Measurements from ENCODE around the gene RGS11. TPM values are rescaled to one million over a fixed set of nuclear protein-coding genes. Genes with fewer than 3 reads are reported as not detected.

The RGS11 gene
- polyA plus RNA-seq, 1 donor (not counting 4 experiments of a cell fraction or from before 2014, with no cell fraction given), result not detected

DNA sequence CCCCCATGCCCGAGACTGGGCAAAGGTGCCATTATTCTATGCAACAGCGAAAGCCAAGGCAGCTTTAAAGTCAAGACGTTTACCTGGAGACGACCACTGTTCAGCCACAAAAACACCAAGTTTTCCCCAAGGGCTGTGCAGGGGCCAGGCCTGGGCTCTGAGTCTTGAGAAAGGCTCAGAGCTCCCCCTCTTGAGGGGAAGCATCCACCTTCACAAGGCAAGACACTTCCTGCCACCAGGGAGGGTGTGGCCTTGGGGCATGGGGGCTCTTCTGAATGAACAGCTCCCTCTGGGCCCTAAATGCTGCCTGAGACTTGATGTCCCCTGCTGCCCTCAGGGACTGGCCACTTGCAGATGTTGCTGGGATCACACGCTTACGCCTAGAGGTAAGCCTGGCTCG is 33.7 kb upstream of the RGS11 start:
- H3K36me3 ChIP-seq (ENCODE audit: control insufficient read depth in 2 of 2, extremely low read depth in 1 of 2, insufficient read depth in 2 of 2, low read length in 2 of 2), result peaks cover 35 to 37% of the 10 kb centered on the region in 2 experiments
- dilution Hi-C loops (cut with MboI; ENCODE audit: extremely low pct_ligation_motif_present, low sequenced_read_pairs), result no loop called here

DNA sequence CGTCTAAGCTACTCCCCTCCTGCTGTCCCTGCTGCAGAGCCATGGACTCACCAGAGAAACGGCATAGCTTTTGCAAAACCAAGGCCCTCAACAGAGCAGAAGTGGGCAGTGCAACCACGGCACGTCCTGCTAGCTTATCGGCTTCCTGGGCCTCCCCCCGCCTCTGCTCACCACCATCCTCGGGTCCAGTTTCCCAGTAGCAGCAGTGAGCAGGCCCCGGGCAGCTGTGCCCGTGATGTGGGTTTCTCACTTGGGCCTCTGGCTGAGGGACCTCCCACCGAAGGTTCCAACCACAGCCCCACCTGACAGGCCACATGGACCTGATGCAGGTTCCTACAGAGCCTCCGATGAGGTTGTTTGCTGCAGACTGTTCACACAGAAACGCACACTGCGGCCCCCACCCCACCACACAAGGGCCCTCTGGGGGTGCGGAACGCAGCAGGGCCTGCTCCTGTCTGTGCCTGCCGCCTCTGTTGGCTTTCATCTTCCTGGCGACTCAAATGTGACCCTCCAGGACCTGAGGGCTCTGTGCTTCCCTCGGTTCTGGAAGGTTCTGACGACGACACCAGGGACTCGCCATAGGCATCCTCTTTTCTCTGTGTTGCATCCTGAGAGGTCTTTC is 32.1 kb upstream of the RGS11 start:
- no peak overlapping the region for H3K27ac ChIP-seq (ENCODE audit: control insufficient read depth, insufficient read depth, low read length)
- no peak for DNase-seq (ENCODE audit: low read depth, low spot score)
- no peak overlapping the region for H3K4me2 ChIP-seq (ENCODE audit: control insufficient read depth, extremely low read depth, insufficient read depth, low read depth, low read length)
- H4K20me1 ChIP-seq (ENCODE audit: control insufficient read depth, extremely low read depth, insufficient read depth, low read length), result peaks cover 3% of the 10 kb centered on the region
- H3K9ac ChIP-seq (ENCODE audit: control insufficient read depth, extremely low read depth, insufficient read depth, low read length), result no peak overlapping the region
- TF ChIP-seq, protein P1, sequence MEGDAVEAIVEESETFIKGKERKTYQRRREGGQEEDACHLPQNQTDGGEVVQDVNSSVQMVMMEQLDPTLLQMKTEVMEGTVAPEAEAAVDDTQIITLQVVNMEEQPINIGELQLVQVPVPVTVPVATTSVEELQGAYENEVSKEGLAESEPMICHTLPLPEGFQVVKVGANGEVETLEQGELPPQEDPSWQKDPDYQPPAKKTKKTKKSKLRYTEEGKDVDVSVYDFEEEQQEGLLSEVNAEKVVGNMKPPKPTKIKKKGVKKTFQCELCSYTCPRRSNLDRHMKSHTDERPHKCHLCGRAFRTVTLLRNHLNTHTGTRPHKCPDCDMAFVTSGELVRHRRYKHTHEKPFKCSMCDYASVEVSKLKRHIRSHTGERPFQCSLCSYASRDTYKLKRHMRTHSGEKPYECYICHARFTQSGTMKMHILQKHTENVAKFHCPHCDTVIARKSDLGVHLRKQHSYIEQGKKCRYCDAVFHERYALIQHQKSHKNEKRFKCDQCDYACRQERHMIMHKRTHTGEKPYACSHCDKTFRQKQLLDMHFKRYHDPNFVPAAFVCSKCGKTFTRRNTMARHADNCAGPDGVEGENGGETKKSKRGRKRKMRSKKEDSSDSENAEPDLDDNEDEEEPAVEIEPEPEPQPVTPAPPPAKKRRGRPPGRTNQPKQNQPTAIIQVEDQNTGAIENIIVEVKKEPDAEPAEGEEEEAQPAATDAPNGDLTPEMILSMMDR (optimal IDR thresholded peaks at IDR 0.05 in 1 of 3, IDR thresholded peaks at IDR 0.05 in 1 of 3, conservative IDR thresholded peaks at IDR 0.05 in 1 of 3; ENCODE audit: extremely low read depth in 1 of 3, insufficient read depth in 2 of 3, low read length in 3 of 3), result no peak
- TF ChIP-seq EZH2 (IDR thresholded peaks at IDR 0.05; ENCODE audit: low read length), result no peak
- H3K4me3 ChIP-seq (ENCODE audit: control insufficient read depth in 2 of 3, extremely low read depth in 1 of 3, insufficient read depth in 2 of 3, low read depth in 1 of 3, low read length in 3 of 3), result no peak overlapping the region
- FAIRE-seq, result no peak
- no peaks in the 10 kb centered on the region for H3K27me3 ChIP-seq (ENCODE audit: control insufficient read depth, extremely low read depth, insufficient read depth, low read length)
- H3K4me1 ChIP-seq (ENCODE audit: control insufficient read depth, extremely low read depth, insufficient read depth, low read length), result peaks cover 10% of the 10 kb centered on the region
- dilution Hi-C loops (cut with MboI; ENCODE audit: extremely low pct_ligation_motif_present, low sequenced_read_pairs), result no loop called here
- H3K9me3 ChIP-seq (ENCODE audit: control insufficient read depth, low read depth, low read length), result no peaks in the 10 kb centered on the region
- H2AFZ ChIP-seq (ENCODE audit: control insufficient read depth, low read length), result no peak overlapping the region
- H3K9me1 ChIP-seq (ENCODE audit: control insufficient read depth, extremely low read depth, insufficient read depth, low read length), result no peaks in the 10 kb centered on the region
- H3K36me3 ChIP-seq (ENCODE audit: control insufficient read depth in 2 of 2, extremely low read depth in 1 of 2, insufficient read depth in 2 of 2, low read length in 2 of 2), result peaks cover 25 to 35% of the 10 kb centered on the region in 2 experiments
- H3K79me2 ChIP-seq (ENCODE audit: control insufficient read depth, insufficient read depth, low read length), result peaks cover 14% of the 10 kb centered on the region

More for the DNA sequence above, 33.7 kb upstream of the RGS11 start:
- H3K4me1 ChIP-seq (ENCODE audit: control insufficient read depth, extremely low read depth, insufficient read depth, low read length), result peaks cover 10% of the 10 kb centered on the region
- H3K9ac ChIP-seq (ENCODE audit: control insufficient read depth, extremely low read depth, insufficient read depth, low read length), result no peak overlapping the region
- H3K4me3 ChIP-seq (ENCODE audit: control insufficient read depth in 2 of 3, extremely low read depth in 1 of 3, insufficient read depth in 2 of 3, low read depth in 1 of 3, low read length in 3 of 3), result no peak overlapping the region
- no peak overlapping the region for H3K4me2 ChIP-seq (ENCODE audit: control insufficient read depth, extremely low read depth, insufficient read depth, low read depth, low read length)
- H3K9me3 ChIP-seq (ENCODE audit: control insufficient read depth, low read depth, low read length), result no peaks in the 10 kb centered on the region
- H3K27ac ChIP-seq (ENCODE audit: control insufficient read depth, insufficient read depth, low read length), result no peak overlapping the region
- DNase-seq (ENCODE audit: low read depth, low spot score) (no peak), FAIRE-seq (no peak)
- H4K20me1 ChIP-seq (ENCODE audit: control insufficient read depth, extremely low read depth, insufficient read depth, low read length), result peaks cover 5% of the 10 kb centered on the region
- H3K27me3 ChIP-seq (ENCODE audit: control insufficient read depth, extremely low read depth, insufficient read depth, low read length), result no peaks in the 10 kb centered on the region
- H3K79me2 ChIP-seq (ENCODE audit: control insufficient read depth, insufficient read depth, low read length), result peaks cover 26% of the 10 kb centered on the region
- TF ChIP-seq, protein P1 (optimal IDR thresholded peaks at IDR 0.05 in 1 of 3, IDR thresholded peaks at IDR 0.05 in 1 of 3, conservative IDR thresholded peaks at IDR 0.05 in 1 of 3; ENCODE audit: extremely low read depth in 1 of 3, insufficient read depth in 2 of 3, low read length in 3 of 3), result no peak
- no peak overlapping the region for H2AFZ ChIP-seq (ENCODE audit: control insufficient read depth, low read length)
- H3K9me1 ChIP-seq (ENCODE audit: control insufficient read depth, extremely low read depth, insufficient read depth, low read length), result no peaks in the 10 kb centered on the region
